Esophagus muscularis mucosa (tissue), 4 donors: ENCODE data around the gene NRG2. TPM values are rescaled to one million over a fixed set of nuclear protein-coding genes. Genes with fewer than 3 reads are reported as not detected.

Source experiments
- DNase-seq: peaks from one replicate; pipeline ENCODE4 v3.0.0-alpha.2; 2017; ENCODE audit errors: extremely low spot score
- H3K27ac ChIP-seq, 4 donors: fragments of 200-600 bp; sonication (generic); replicated peaks in 1 of 4; 1 replicate in 3 of 4; 2 replicates in 1 of 4; pipeline ENCODE4 v1.5.1; 2016 to 2019; ENCODE audit warnings: mild to moderate bottlenecking in 1 of 4
- H3K27me3 ChIP-seq, 4 donors: fragments of 200-600 bp; sonication (generic); one replicate each; pipeline versions ENCODE4 v1.5.1 to v1.6.0; 2016 to 2019
- H3K36me3 ChIP-seq, 4 donors: fragments of 200-600 bp; sonication (generic); one replicate each; pipeline ENCODE4 v1.5.1; 2016 to 2019
- H3K4me1 ChIP-seq, 4 donors: fragments of 200-600 bp; sonication (generic); one replicate each; pipeline ENCODE4 v1.5.1; 2016 to 2019
- H3K4me3 ChIP-seq, 4 donors: fragments of 200-600 bp; sonication (generic); 1 replicate in 2 of 4; 2 replicates in 2 of 4; pipeline ENCODE4 v1.5.1; 2016 to 2019; ENCODE audit warnings: mild to moderate bottlenecking in 4 of 4, moderate library complexity in 1 of 4
- H3K9me3 ChIP-seq, 4 donors: fragments of 200-600 bp; sonication (generic); 1 replicate in 3 of 4; 2 replicates in 1 of 4; pipeline ENCODE4 v1.5.1; 2016 to 2019
- EP300 ChIP-seq: sonication (generic); formaldehyde crosslinking; IDR thresholded peaks from one replicate; pipeline ENCODE4 v1.6.1; 2017; ENCODE audit warnings: antibody characterized with exemption
- POLR2A ChIP-seq: fragments of 450-650 bp; IDR thresholded peaks from one replicate; pipeline ENCODE4 v1.6.1; 2017; ENCODE audit warnings: antibody characterized with exemption, moderate library complexity, mild to moderate bottlenecking, low read depth
- POLR2AphosphoS5 ChIP-seq, 2 donors: sonication (generic); formaldehyde crosslinking; IDR thresholded peaks; one replicate each; pipeline ENCODE4 v1.6.1; 2017; ENCODE audit warnings: antibody characterized with exemption in 2 of 2
- WGBS: methylation state at CpG from one replicate; pipeline ENCODE4 v1.1.5; 2018; 5-methylcytosine and 5-hydroxymethylcytosine counted together
- intact Hi-C: fragments of 100-400 bp; cut with DNase I; formaldehyde crosslinking; loops from one replicate; pipeline ENCODE4 v1.15.1; 2023
- total RNA-seq, 4 donors: library from RNA; depleted of rRNA; stranded (reverse); fragments of >200 nt; gene quantifications; one replicate each; pipeline versions ENCODE4 v1.1.0 to v1.2.1, GENCODE V29; 2016
- TF ChIP-seq, protein P1 (sequence below), 3 experiments: fragments of 200-600 bp in 2 of 3; fragments of 450-650 bp in 1 of 3; sonication (generic) in 2 of 3; IDR thresholded peaks; one replicate each; pipeline ENCODE4 v1.5.1; 2017 to 2019; ENCODE audit warnings: antibody characterized with exemption in 3 of 3, mild to moderate bottlenecking in 2 of 3, moderate library complexity in 1 of 3

NRG2 gene
- total RNA-seq, 4 donors from 2014 or later = 2.8 to 5.0 (median 4.1) TPM

DNA sequence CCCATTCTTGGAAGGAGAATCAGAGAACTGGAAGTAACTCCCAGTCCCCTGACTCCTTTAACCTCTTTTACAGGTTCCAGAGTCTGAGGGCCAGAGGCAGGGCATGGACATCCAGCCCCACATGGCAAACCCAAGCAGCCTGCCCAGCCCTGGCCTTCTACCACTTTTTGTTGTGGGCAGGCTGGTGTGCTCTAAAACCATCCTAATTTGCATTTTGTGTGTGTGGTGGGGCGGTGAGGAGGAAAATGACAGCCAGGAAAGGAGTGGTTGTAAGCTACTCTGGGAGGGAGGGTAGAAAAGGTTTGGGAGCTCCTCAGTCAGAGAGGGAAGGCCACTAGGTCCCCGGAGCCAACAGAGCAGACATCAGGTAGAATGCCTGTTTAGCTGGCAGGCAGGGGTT lies 156.9 kb downstream of the NRG2 start:
- H3K4me3 ChIP-seq = no peak overlapping the region
- no peak overlapping the region for H3K27ac ChIP-seq
- H3K27me3 ChIP-seq = no peaks in the 10 kb centered on the region
- intact Hi-C loops = no loop called here
- peaks cover 0 to 16% (median 8%) of the 10 kb centered on the region in 4 donors for H3K36me3 ChIP-seq
- no peak for DNase-seq
- 95% methylated on average over 2 of the region's 2 CpGs for WGBS
- H3K4me1 ChIP-seq = peaks cover 9 to 30% (median 23%) of the 10 kb centered on the region in 4 donors
- no peaks in the 10 kb centered on the region for H3K9me3 ChIP-seq
- TF ChIP-seq, protein P1, sequence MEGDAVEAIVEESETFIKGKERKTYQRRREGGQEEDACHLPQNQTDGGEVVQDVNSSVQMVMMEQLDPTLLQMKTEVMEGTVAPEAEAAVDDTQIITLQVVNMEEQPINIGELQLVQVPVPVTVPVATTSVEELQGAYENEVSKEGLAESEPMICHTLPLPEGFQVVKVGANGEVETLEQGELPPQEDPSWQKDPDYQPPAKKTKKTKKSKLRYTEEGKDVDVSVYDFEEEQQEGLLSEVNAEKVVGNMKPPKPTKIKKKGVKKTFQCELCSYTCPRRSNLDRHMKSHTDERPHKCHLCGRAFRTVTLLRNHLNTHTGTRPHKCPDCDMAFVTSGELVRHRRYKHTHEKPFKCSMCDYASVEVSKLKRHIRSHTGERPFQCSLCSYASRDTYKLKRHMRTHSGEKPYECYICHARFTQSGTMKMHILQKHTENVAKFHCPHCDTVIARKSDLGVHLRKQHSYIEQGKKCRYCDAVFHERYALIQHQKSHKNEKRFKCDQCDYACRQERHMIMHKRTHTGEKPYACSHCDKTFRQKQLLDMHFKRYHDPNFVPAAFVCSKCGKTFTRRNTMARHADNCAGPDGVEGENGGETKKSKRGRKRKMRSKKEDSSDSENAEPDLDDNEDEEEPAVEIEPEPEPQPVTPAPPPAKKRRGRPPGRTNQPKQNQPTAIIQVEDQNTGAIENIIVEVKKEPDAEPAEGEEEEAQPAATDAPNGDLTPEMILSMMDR (IDR thresholded peaks at IDR 0.05) = no peak
- TF ChIP-seq POLR2AphosphoS5 (IDR thresholded peaks at IDR 0.05) (no peak), POLR2A (no peak), EP300 (no peak)

DNA sequence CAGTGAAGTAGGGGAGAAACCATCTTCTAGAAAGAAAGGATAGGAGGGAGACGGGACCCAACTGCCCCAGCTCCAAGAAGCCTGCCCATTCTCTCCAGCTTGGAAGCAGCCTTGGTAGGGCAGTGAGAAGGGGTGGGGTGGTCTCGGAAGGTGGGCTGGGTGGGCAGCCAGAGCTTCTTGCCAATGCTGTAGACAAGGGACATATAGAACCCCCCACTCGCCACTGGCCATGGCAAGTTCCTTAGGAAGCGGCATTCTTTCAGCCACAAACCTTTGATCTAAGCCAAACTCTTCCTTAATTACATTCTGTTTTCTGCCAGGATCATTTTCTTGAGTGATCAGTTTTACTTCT lies 157.3 kb downstream of the NRG2 start:
- Histone ChIP-seq H3K9me3 (no peaks in the 10 kb centered on the region), H3K4me3 (no peak overlapping the region), H3K36me3 (peaks cover 0 to 16% (median 8%) of the 10 kb centered on the region in 4 donors), H3K4me1 (peaks cover 12 to 34% (median 26%) of the 10 kb centered on the region in 4 donors), H3K27ac (no peak overlapping the region), H3K27me3 (no peaks in the 10 kb centered on the region)
- DNase-seq = no peak
- WGBS = 93% methylated on average over 4 of the region's 4 CpGs
- TF ChIP-seq, protein P1 (IDR thresholded peaks at IDR 0.05) = no peak
- TF ChIP-seq POLR2A (no peak), POLR2AphosphoS5 (IDR thresholded peaks at IDR 0.05) (no peak), EP300 (no peak)
- intact Hi-C loops = no loop called here

DNA sequence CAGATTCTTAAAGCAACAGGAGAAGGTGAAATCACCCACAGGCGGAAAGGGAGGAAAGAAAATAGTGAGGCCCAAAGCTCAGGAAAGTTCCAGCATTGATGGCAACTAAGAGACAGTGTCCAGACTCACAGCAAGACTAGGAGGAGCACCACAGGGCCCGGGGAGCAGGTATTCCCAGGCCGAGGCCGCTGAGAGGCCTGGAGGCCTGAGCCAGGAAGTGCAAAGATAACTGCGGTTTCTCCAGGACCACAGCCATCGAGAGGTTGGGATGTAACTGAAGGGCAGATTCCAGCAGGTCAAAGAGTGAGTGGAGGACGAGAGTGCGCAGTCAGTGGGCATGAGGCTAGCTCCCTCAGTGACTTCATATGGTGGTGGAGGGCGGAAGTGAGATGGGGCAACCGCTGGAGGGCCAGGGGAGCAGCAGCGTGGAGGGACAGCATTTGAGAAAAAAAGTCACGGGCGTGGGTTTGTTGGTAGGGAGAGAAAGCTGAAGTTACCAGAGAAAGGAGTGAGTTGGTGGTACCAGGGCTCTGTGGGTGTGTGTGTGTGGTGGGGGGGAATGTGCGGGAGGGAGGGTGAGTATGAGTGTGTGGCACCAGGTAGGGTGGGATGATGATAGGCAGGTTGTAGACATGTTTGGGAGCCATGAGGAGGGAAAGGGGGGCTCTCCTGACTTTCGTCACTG lies 157.8 kb downstream of the NRG2 start:
- Histone ChIP-seq H3K27ac (no peak overlapping the region), H3K4me1 (peaks cover 16 to 39% (median 32%) of the 10 kb centered on the region in 4 donors), H3K9me3 (no peaks in the 10 kb centered on the region), H3K4me3 (no peak overlapping the region), H3K27me3 (no peaks in the 10 kb centered on the region), H3K36me3 (peaks cover 0 to 16% (median 8%) of the 10 kb centered on the region in 4 donors)
- intact Hi-C loops = no loop called here
- TF ChIP-seq, protein P1 (IDR thresholded peaks at IDR 0.05) = no peak
- TF ChIP-seq EP300 (no peak), POLR2AphosphoS5 (IDR thresholded peaks at IDR 0.05) (no peak), POLR2A (no peak)
- DNase-seq = no peak
- 96% methylated on average over 15 of the region's 15 CpGs for WGBS

DNA sequence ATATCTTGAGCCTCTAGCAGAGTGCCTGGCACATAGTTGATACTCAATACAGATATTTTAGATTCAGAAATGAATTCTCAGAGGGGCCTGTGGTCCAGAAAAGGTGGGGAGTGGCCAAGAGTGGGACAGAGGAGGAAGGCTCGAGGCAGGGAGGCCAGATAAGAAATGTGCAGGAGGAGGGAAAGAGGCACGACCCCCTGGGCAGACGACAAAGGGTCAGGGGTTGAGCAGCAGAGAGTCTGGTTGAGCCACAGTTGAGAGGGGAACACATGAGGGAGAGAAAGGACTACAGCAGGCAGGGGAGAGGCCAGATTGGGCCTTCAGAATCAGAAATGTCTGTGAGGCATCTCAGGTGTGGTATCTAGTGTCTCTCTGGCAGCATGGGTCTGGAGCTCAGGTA lies 158.4 kb downstream of the NRG2 start:
- no peaks in the 10 kb centered on the region for H3K27me3 ChIP-seq
- DNase-seq = no peak
- peaks cover 0 to 16% (median 8%) of the 10 kb centered on the region in 4 donors for H3K36me3 ChIP-seq
- no peaks in the 10 kb centered on the region for H3K9me3 ChIP-seq
- no peak for TF ChIP-seq POLR2A
- no peak for TF ChIP-seq POLR2AphosphoS5 (IDR thresholded peaks at IDR 0.05)
- TF ChIP-seq, protein P1 (IDR thresholded peaks at IDR 0.05) = no peak
- TF ChIP-seq EP300 = no peak
- WGBS = 80% methylated on average over 3 of the region's 3 CpGs
- H3K4me1 ChIP-seq = peaks cover 22 to 45% (median 37%) of the 10 kb centered on the region in 4 donors
- intact Hi-C loops = no loop called here
- H3K27ac ChIP-seq = no peak overlapping the region
- no peak overlapping the region for H3K4me3 ChIP-seq
